B cell (primary cell): ENCODE measurements around the gene GNB5. TPM values are rescaled to one million over a fixed set of nuclear protein-coding genes. Genes with fewer than 3 reads are reported as not detected.

Experiments used
- ATAC-seq: fragments of 200-7000 bp; cut with Tn5 transposase; one replicate; pipeline ENCODE4 v1.10.0; 2021; ENCODE audit warnings: low read depth, mild to moderate bottlenecking, moderate number of reproducible peaks, moderate library complexity
- CTCF ChIA-PET: fragments of 350-600 bp; sonication (Branson Sonifier 250); formaldehyde crosslinking; loops from one replicate; lab custom pipeline; 2021; ENCODE audit warnings: antibody characterized with exemption, inconsistent platforms; lab: Charles Lee
- POLR2A ChIA-PET: fragments of 350-600 bp; sonication (Branson Sonifier 250); formaldehyde crosslinking; loops from one replicate; lab custom pipeline; 2021; ENCODE audit warnings: antibody characterized with exemption; lab: Charles Lee
- DNase-seq: peaks from one replicate; pipeline ENCODE4 v3.0.0; 2013
- H2AFZ ChIP-seq: 2 replicates; pipeline ENCODE4 v1.6.1; 2012; ENCODE audit warnings: mild to moderate bottlenecking, low read depth, low read length; ENCODE audit not compliant: insufficient read depth, poor library complexity, severe bottlenecking
- H3K27ac ChIP-seq, 2 donors: 1 replicate in 1 of 2; 2 replicates in 1 of 2; pipeline ENCODE4 v1.5.1; 2012 to 2013; ENCODE audit warnings: low read length in 2 of 2, mild to moderate bottlenecking in 2 of 2, moderate library complexity in 1 of 2
- H3K27me3 ChIP-seq, 4 experiments: fragments of 200-600 bp in 1 of 4; sonication (generic) in 1 of 4; replicated peaks in 1 of 4; 1 replicate in 2 of 4; 2 replicates in 2 of 4; pipeline versions ENCODE4 v1.6.1 to v1.7.0; 2013 to 2016; ENCODE audit warnings: low read length in 3 of 4, mild to moderate bottlenecking in 2 of 4, mixed read lengths in 1 of 4, moderate library complexity in 1 of 4; ENCODE audit not compliant: insufficient read depth in 4 of 4, control insufficient read depth in 3 of 4; ENCODE audit errors: control extremely low read depth in 1 of 4
- H3K36me3 ChIP-seq, 2 experiments: replicated peaks in 1 of 2; 1 replicate in 1 of 2; 2 replicates in 1 of 2; pipeline versions ENCODE4 v1.6.1 to v1.7.1; 2013; ENCODE audit warnings: low read length in 1 of 2; ENCODE audit not compliant: insufficient read depth in 2 of 2, control insufficient read depth in 1 of 2; ENCODE audit errors: control extremely low read depth in 1 of 2, extremely low read depth in 1 of 2
- H3K4me1 ChIP-seq, 2 donors: fragments of 200-600 bp in 1 of 2; sonication (generic) in 1 of 2; 1 replicate in 1 of 2; 2 replicates in 1 of 2; pipeline versions ENCODE4 v1.5.1 to v1.6.1; 2013 to 2017; ENCODE audit warnings: low read length in 2 of 2; ENCODE audit not compliant: control insufficient read depth in 2 of 2, insufficient read depth in 2 of 2
- H3K4me2 ChIP-seq: replicated peaks from 2 replicates; pipeline ENCODE3; 2012; ENCODE audit warnings: mild to moderate bottlenecking, low read depth, low read length; ENCODE audit not compliant: poor library complexity, severe bottlenecking
- H3K4me3 ChIP-seq, 5 experiments: fragments of 200-600 bp in 1 of 5; sonication (generic) in 1 of 5; 1 replicate in 3 of 5; 2 replicates in 2 of 5; pipeline versions ENCODE4 v1.5.1 to v1.7.0; 2011 to 2016; ENCODE audit warnings: low read length in 4 of 5, mild to moderate bottlenecking in 4 of 5, low read depth in 2 of 5, control low read depth in 1 of 5, moderate library complexity in 1 of 5; ENCODE audit not compliant: insufficient read depth in 1 of 5; ENCODE audit errors: control extremely low read depth in 1 of 5, extremely low read depth in 1 of 5
- H3K79me2 ChIP-seq: fragments of 200-600 bp; sonication (generic); one replicate; pipeline ENCODE4 v1.6.0; 2016; ENCODE audit warnings: low read length; ENCODE audit not compliant: control insufficient read depth, insufficient read depth
- H3K9ac ChIP-seq: fragments of 200-600 bp; sonication (generic); 2 replicates; pipeline ENCODE4 v1.6.1; 2017; ENCODE audit warnings: mild to moderate bottlenecking, low read length, moderate library complexity
- H3K9me3 ChIP-seq, 3 donors: one replicate each; pipeline versions ENCODE4 v1.6.1 to v1.7.1; 2013; ENCODE audit warnings: low read length in 2 of 3; ENCODE audit not compliant: control insufficient read depth in 2 of 3, insufficient read depth in 1 of 3; ENCODE audit errors: control extremely low read depth in 1 of 3
- H4K20me1 ChIP-seq: 2 replicates; pipeline ENCODE4 v1.6.0; 2012; ENCODE audit warnings: mild to moderate bottlenecking, low read length; ENCODE audit not compliant: insufficient read depth, control insufficient read depth, poor library complexity, severe bottlenecking
- H3K27ac Mint-ChIP-seq: one replicate; pipeline ENCODE4 v1.8.0; 2021; ENCODE audit warnings: mixed read lengths
- H3K27me3 Mint-ChIP-seq: one replicate; pipeline ENCODE4 v1.8.0; 2021; ENCODE audit warnings: mixed read lengths
- H3K4me1 Mint-ChIP-seq: one replicate; pipeline ENCODE4 v1.8.0; 2021; ENCODE audit warnings: mixed read lengths
- H3K4me3 Mint-ChIP-seq: one replicate; pipeline ENCODE4 v1.8.0; 2021; ENCODE audit warnings: mixed read lengths
- H3K9me3 Mint-ChIP-seq: one replicate; pipeline ENCODE4 v1.8.0; 2022; ENCODE audit warnings: mixed read lengths; ENCODE audit not compliant: insufficient read depth
- CTCF ChIP-seq: fragments of 200-600 bp; IDR thresholded peaks from one replicate; pipeline ENCODE4 v1.8.0; 2022; ENCODE audit warnings: antibody characterized with exemption, mild to moderate bottlenecking
- EZH2 ChIP-seq: IDR thresholded peaks from 2 replicates; pipeline ENCODE4 v1.6.1; 2012; ENCODE audit warnings: borderline replicate concordance, low read depth, mild to moderate bottlenecking, moderate library complexity, low read length; ENCODE audit not compliant: insufficient read depth, poor library complexity, severe bottlenecking
- WGBS: methylation state at CpG from one replicate; pipeline ENCODE4 v1.1.5; 2013; ENCODE audit warnings: missing lambda C conversion rate; ENCODE audit not compliant: insufficient coverage; 5-methylcytosine and 5-hydroxymethylcytosine counted together
- intact Hi-C: fragments of 100-400 bp; cut with micrococcal nuclease; formaldehyde crosslinking; loops from one replicate; pipeline ENCODE4 v1.10.0; 2022
- polyA plus RNA-seq: library from polyadenylated mRNA; depleted of rRNA; stranded (reverse); fragments of >200 nt; gene quantifications from 2 replicates; pipeline ENCODE4 v1.2.3, GENCODE V29; 2012
- total RNA-seq, 2 donors: library from RNA; stranded (reverse); fragments of 120-200 nt in 1 of 2; gene quantifications; 1 replicate in 1 of 2; 2 replicates in 1 of 2; pipeline versions ENCODE4 v1.2.3 to v1.2.4, GENCODE V29; 2013 to 2022

The GNB5 gene
- total and polyA plus RNA-seq, 2 donors (not counting 1 experiment from before 2014, with no cell fraction given) = 58.5 to 142 TPM

- H3K27ac ChIP-seq = no peak overlapping the region
- no peak overlapping the region for H3K4me3 Mint-ChIP-seq
- ATAC-seq (no peak), DNase-seq (no peak)
- 83% methylated on average over 5 of the region's 6 CpGs for WGBS
- no peak overlapping the region for H3K9ac ChIP-seq
- H3K27me3 ChIP-seq = no peaks in the 10 kb centered on the region
- H2AFZ ChIP-seq = no peak overlapping the region
- no peaks in the 10 kb centered on the region for H3K79me2 ChIP-seq
- intact Hi-C loops = no loop called here
- H3K4me1 Mint-ChIP-seq = peaks cover 25% of the 10 kb centered on the region
- H4K20me1 ChIP-seq = no peaks in the 10 kb centered on the region
- H3K27me3 Mint-ChIP-seq = no peaks in the 10 kb centered on the region
- H3K4me2 ChIP-seq = no peak overlapping the region
- no peak overlapping the region for H3K27ac Mint-ChIP-seq
- peaks cover 15 to 33% of the 10 kb centered on the region in 2 donors for H3K4me1 ChIP-seq
- CTCF ChIA-PET = interaction anchor here (0.9 kb wide), 1 partner anchor 22 kb away, joined by 3 read pairs; no protein-coding TSS in a partner anchor
- H3K9me3 ChIP-seq = no peaks in the 10 kb centered on the region
- H3K36me3 ChIP-seq = no peaks in the 10 kb centered on the region
- TF ChIP-seq CTCF = no peak
- TF ChIP-seq EZH2 = no peak
- POLR2A ChIA-PET = no interaction called here
- H3K4me3 ChIP-seq = no peak overlapping the region
- no peaks in the 10 kb centered on the region for H3K9me3 Mint-ChIP-seq
Measured at GRCh38 chr15:52100807-52101442, 90.3 kb downstream of the GNB5 start.

GRCh38 chr15:52099651-52100272 is 91.4 kb downstream of the GNB5 start:
- H3K9ac ChIP-seq = no peak overlapping the region
- no peaks in the 10 kb centered on the region for H3K27me3 Mint-ChIP-seq
- no peaks in the 10 kb centered on the region for H3K9me3 Mint-ChIP-seq
- no peak overlapping the region for H3K4me3 Mint-ChIP-seq
- H3K27me3 ChIP-seq = no peaks in the 10 kb centered on the region
- peaks cover 23% of the 10 kb centered on the region for H3K4me1 Mint-ChIP-seq
- peaks cover 15 to 27% of the 10 kb centered on the region in 2 donors for H3K4me1 ChIP-seq
- WGBS = 94% methylated on average over 15 of the region's 15 CpGs
- ChIA-PET CTCF (no interaction called here), POLR2A (no interaction called here)
- ATAC-seq = no peak
- TF ChIP-seq CTCF (no peak), EZH2 (no peak)
- no peak overlapping the region for H3K27ac ChIP-seq
- H3K27ac Mint-ChIP-seq = no peak overlapping the region
- no peaks in the 10 kb centered on the region for H4K20me1 ChIP-seq
- intact Hi-C loops = no loop called here
- H3K79me2 ChIP-seq = no peaks in the 10 kb centered on the region
- H3K36me3 ChIP-seq = no peaks in the 10 kb centered on the region
- H3K4me2 ChIP-seq = no peak overlapping the region
- no peak for DNase-seq
- H2AFZ ChIP-seq = no peak overlapping the region
- H3K9me3 ChIP-seq = no peaks in the 10 kb centered on the region
- H3K4me3 ChIP-seq = no peak overlapping the region
